Renal cortex interstitium (tissue), 11 donors: Measurements from ENCODE around the gene DNAJC7. TPM values are rescaled to one million over a fixed set of nuclear protein-coding genes. Genes with fewer than 3 reads are reported as not detected.

ENCODE experiments used
- DNase-seq, 11 donors: peaks; one replicate each; pipeline ENCODE4 v3.0.0-alpha.2; 2013; ENCODE audit warnings: low read depth in 9 of 11, low spot score in 4 of 11; ENCODE audit errors: extremely low read depth in 1 of 11
- polyA plus RNA-seq, 3 donors: library from polyadenylated mRNA; unstranded; fragments of 120-200 nt; gene quantifications; one replicate each; pipeline ENCODE4 v1.2.1, GENCODE V29; 2013; ENCODE audit not compliant: insufficient read length in 3 of 3

DNAJC7 gene
- polyA plus RNA-seq, 3 donors: 153 to 162 (median 154) TPM

DNA sequence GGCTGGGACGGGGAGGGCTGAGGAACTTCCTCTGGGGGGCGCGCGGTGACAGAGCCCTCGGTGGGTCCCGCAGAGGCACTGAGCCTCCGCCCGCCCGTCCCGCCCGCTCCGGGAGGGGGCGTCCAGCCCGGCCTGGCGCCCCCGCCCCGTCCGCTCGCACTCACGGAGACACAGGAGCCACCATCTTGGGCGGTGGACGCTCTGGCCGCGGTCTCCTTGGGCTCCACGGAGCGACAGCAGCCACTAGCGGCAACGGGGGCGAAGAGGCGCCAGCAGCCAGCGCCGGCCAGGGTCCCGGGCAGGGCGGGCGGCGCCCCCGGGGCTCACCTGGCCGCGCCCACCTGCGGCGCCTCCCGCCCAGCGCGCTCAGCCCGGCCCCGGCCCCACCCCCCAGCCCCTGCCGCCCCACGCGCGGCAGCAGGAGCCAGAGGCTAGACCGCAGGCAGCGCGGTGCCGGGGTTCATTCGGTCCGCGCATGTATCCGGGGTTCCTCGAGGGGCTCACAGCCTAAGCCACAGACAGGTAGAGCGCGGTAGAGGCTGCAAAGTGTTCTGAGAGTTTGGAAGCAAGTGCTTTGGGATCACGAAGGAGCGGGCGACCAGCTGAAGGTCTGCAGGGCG, 33.3 kb upstream of the DNAJC7 start, which contains the start of gene C17orf113:
Gene C17orf113, minus strand, starts transcription at position 209 of the 620 bp plus-strand sequence. CDS start 7,225 bp downstream, outside the sequence.
- DNase-seq: peak in 4 of 11 donors; percentile 51 to 65 (median 60)

GRCh38 chr17:42049834-42050392, 32.7 kb upstream of the DNAJC7 start:
- no peak for DNase-seq

GRCh38 chr17:42047343-42047742, 30.1 kb upstream of the DNAJC7 start:
- no peak for DNase-seq

- DNase-seq: no peak
Observed at GRCh38 chr17:42045719-42046118, 28.5 kb upstream of the DNAJC7 start.

DNA sequence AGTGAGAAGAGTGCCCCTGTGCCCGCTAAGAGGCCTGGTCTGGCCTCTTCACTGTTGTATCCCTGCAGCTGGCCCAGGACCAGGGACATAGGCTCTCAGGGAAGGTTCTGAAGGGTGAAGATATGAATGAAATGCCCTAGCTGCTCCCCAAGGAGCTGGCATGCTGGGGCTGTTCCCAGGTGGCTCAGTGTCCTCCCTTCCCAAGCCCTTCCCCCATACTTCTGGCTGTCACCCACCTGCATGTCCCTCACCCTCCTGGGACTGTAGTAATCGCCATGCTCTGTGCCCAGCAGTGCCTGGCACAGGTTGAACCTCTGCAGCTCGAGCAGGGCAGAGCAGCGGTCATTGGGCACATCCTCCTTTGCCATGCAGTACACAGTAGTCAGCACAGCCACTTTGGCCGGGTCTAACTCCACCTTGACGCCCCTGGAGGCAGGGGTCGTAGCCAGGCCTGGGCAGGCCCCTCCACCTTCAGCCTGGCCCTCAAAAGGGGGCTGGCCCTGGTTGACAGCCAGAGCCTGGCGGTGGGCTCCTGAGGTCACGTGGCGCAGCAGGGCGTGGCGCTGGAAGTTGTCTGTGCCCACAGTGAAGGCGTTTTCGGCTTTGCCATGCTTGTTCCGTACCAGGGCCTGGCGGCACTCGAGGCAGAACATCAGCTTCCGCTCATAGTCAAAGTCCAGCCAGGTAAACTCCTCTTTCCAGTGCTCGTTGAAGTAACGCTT, 25.5 kb upstream of the DNAJC7 start:
- no peak for DNase-seq

DNA sequence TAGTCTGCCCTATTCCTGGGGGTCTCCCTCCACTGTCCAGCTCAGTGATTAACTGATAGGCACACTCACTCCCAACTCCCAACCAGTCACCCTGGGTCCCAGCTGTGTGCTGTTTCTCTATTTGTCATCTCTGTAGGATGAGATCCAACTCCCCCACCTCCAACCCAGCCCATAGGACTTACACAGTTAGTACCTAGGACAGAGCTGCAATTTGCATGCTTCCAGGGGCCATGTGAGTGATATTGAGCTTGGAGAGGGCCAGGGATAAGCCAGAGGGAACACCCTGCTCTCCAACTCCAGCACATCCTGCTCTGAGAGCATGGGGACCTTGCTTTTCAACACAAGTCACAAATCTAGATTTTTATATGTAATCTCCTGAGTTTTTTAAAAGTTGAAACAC, 24.4 kb upstream of the DNAJC7 start:
- no peak for DNase-seq

- no peak for DNase-seq
Observed at GRCh38 chr17:42040818-42041217, 23.6 kb upstream of the DNAJC7 start.

DNA sequence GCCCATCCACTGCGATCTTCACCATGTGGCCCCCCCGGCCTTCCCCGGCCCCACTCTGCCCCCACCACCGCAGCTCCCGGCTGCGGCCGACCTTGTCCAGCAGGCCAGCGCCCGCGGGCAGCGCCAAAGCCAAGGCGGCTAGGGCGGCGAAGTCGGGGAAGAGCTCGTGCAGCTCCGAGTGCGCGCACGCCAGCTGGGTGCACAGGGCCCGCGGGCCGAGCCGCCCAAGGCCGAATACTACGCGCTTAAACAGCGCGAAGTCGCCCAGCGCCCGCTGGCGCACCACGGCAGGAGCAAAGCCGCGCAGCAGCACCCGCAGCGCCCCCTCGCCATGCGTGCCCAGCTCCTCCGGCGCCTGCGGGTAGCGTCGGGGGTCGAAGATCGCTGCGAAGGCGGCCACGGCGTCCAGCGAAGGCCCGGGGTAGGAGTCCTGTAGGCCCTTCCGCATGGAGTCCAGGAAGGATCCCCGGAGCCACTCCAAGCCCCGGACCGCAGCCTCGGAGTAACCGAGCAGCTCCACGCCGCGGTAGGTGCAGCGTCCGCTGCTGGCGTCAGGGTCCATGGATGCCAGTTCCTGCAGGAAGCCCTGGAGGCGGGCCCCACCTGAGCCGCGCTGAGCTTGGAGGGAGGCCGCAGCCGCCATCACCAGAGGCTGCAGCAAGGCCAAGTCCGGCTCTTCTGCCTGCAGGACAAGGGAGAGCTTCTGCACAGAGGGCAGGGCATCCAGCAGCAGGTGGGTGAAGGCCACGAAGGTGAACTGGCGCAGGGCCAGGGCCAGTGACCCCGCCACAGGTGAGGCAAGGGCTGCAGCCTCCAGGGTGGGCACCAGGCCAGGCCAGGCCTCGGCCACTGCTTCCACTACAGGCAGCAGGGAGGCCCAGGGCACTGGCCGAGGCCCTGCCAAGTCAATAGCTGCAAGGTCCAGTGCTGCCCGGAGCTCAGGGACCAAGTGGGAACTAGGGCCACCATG, 22.8 kb upstream of the DNAJC7 start:
- DNase-seq: no peak

DNA sequence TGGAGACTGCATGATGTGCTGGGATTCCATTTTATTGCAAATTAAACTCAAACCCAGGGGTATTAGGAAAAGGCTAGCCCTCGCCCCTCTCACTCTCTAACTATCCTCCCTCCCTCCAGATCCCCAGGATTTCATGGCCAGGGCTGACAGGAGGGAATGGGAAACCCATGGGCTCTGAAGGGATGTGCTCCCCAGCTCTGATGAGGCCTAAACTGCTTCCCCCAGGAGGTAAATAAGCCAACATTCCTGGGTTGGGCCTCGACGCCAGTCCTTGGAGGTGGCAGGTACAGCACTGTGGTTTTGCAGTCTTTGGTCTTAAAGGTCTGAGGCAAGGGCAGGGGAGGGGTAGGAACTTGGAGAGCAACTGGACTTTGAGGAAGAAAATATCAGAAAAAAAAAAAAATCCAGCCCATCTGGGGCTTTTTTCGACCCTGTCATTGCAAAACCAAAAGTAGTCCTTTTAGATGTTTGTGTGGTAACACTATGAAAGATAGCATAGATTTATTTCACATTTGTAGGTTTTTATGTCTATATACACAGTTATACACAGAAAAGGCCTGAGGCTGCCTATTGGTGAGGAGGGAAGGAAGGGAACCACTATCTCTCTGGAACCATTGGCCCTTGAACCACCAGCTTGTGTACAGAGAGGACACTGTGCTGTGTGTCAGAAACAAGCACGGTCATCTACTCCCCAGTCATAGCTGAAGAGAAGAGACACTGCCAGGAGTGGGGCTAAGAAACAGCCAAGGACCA, 21.2 kb upstream of the DNAJC7 start:
- DNase-seq: no peak

- DNase-seq: no peak
Observed at GRCh38 chr17:42034059-42034458, 16.8 kb upstream of the DNAJC7 start.

DNA sequence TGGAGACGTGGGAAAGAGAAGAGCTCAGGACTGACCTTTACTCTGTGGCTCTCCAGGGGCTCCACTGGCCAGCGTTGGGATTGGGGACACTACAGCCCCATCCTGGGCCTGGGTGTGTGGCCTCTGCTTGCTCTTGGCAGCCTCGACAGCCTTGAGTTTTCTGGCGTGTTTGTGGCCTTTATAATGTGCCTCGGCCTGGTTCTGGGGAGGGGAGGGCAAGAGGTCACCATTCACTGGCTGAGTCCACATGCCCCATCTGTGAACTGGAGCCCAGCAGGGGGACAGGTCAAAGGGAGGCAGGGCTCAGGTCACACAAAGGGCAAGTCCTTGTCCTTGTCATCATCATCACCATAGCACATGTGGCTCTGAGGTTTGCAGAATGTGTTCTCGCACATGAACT, 14.3 kb upstream of the DNAJC7 start:
- DNase-seq: no peak

GRCh38 chr17:42028791-42029127, 11.5 kb upstream of the DNAJC7 start:
- no peak for DNase-seq

DNA sequence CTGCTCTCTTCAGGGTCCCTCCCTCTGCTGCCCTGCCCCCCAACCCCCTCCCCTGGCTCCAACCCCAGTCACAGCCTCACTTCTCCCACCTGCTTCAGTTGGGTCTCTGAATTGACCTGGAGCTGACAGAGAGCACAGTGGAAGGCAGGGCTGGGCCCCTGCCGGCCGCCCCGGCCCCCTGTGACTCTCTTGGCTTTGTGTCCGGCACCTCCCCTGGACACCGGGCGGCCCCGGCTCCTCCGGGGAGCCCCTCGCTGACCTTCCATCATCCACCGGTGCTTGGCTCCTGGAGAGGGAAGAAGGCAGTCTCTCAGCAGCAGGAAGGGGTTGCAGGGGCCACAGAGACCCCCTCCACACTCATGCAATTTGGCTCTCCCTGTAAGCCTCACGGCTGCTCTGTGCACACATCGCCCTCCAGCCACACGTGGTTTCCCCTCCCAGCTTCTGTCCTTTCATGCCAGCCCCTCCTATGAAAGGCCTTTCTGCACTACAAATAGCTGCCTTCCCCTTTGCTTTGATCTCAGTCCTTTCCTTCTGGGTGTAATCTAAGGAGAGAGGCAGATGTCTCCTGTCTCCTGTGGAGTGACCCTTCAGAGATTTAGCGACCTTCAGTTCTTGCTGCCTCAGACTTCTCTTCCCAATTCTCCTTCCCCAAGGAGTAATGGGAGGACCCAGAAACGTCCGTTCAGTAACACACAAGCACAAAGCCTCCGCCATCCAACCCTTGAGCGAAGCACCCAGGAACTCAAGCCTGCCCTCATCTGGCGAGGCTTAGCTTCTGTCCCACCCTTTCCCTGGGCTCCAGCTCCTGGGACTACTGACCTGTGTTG, 10.9 kb upstream of the DNAJC7 start:
- no peak for DNase-seq

GRCh38 chr17:42027590-42027889, 10.3 kb upstream of the DNAJC7 start:
- DNase-seq: no peak

GRCh38 chr17:42026857-42027589, 9.8 kb upstream of the DNAJC7 start:
- DNase-seq: no peak

DNA sequence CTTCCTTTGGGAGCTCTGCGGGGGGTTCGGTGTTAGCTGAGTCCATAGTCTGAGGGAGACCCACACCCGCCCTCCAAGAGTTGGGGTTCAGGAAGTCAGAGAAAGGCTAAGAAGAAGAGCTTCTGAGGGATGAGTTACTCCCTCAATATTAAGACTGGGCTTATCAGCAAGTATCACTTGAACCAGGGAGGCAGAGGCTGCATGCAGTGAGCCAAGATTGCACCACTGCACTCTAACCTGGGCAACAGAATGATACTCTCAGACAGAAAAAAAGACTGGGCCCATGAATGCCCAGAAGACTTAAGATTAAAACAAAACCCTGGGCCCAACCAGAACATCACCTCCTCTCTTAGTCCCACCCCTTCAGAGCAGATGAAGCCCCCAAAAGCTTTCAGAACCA, 8.7 kb upstream of the DNAJC7 start:
- no peak for DNase-seq

GRCh38 chr17:42025191-42025579, 7.9 kb upstream of the DNAJC7 start:
- no peak for DNase-seq
